GM23338 (cell line): ENCODE measurements around the gene COL26A1. TPM values are rescaled to one million over a fixed set of nuclear protein-coding genes. Genes with fewer than 3 reads are reported as not detected.

Source experiments
- ATAC-seq: fragments of 200-7000 bp; cut with Tn5 transposase; 3 replicates; pipeline ENCODE4 v1.9.1; 2020
- DNase-seq: peaks from one replicate; pipeline ENCODE4 v3.0.0-alpha.2; 2015; ENCODE audit warnings: low spot score
- H2AFZ ChIP-seq: fragments of 200-600 bp; sonication (generic); 2 replicates; pipeline ENCODE4 v1.8.0; 2016; ENCODE audit warnings: antibody characterized with exemption, mild to moderate bottlenecking, moderate library complexity
- H3F3A ChIP-seq: fragments of 200-600 bp; sonication (generic); replicated peaks from 2 replicates; pipeline ENCODE4 v1.8.0; 2017; ENCODE audit warnings: antibody characterized with exemption, mixed run types, low read depth
- H3K27ac ChIP-seq: fragments of 200-600 bp; sonication (generic); 2 replicates; pipeline ENCODE4 v1.6.1; 2016; ENCODE audit warnings: low read depth
- H3K27me3 ChIP-seq: fragments of 200-600 bp; sonication (generic); 2 replicates; pipeline ENCODE4 v1.8.0; 2016; ENCODE audit warnings: mild to moderate bottlenecking, mixed run types, moderate library complexity; ENCODE audit not compliant: insufficient read depth
- H3K36me3 ChIP-seq: fragments of 200-600 bp; sonication (generic); 2 replicates; pipeline ENCODE4 v1.8.0; 2016; ENCODE audit warnings: mild to moderate bottlenecking; ENCODE audit not compliant: insufficient read depth
- H3K4me1 ChIP-seq: fragments of 200-600 bp; sonication (generic); 2 replicates; pipeline ENCODE4 v1.8.0; 2016; ENCODE audit warnings: mild to moderate bottlenecking, moderate library complexity; ENCODE audit not compliant: insufficient read depth
- H3K4me2 ChIP-seq: fragments of 200-600 bp; sonication (generic); 2 replicates; pipeline ENCODE4 v1.7.1; 2017; ENCODE audit warnings: mixed run types
- H3K4me3 ChIP-seq: fragments of 200-600 bp; sonication (generic); 2 replicates; pipeline ENCODE4 v1.6.1; 2016; ENCODE audit warnings: mixed run types
- H3K79me2 ChIP-seq: fragments of 200-600 bp; sonication (generic); replicated peaks from 2 replicates; pipeline ENCODE4 v1.8.0; 2017; ENCODE audit warnings: mild to moderate bottlenecking; ENCODE audit not compliant: insufficient read depth
- H3K9me2 ChIP-seq: fragments of 200-600 bp; sonication (generic); 2 replicates; pipeline ENCODE4 v1.8.0; 2017; ENCODE audit not compliant: insufficient read depth
- H4K20me1 ChIP-seq: fragments of 200-600 bp; sonication (generic); replicated peaks from 2 replicates; pipeline ENCODE4 v1.8.0; 2017; ENCODE audit warnings: mild to moderate bottlenecking; ENCODE audit not compliant: insufficient read depth
- H3K27ac Mint-ChIP-seq: 2 replicates; pipeline ENCODE4 v1.8.0; 2020; ENCODE audit warnings: inconsistent platforms, mild to moderate bottlenecking, moderate library complexity, mixed read lengths
- H3K27me3 Mint-ChIP-seq: 3 replicates; pipeline ENCODE4 v1.8.0; 2022; ENCODE audit warnings: low read depth, mild to moderate bottlenecking, moderate library complexity, mixed read lengths, inconsistent platforms; ENCODE audit not compliant: insufficient read depth, poor library complexity
- H3K36me3 Mint-ChIP-seq: 3 replicates; pipeline ENCODE4 v1.8.0; 2021; ENCODE audit warnings: low read depth, mild to moderate bottlenecking, inconsistent platforms, moderate library complexity, mixed read lengths
- H3K4me1 Mint-ChIP-seq: 3 replicates; pipeline ENCODE4 v1.8.0; 2020; ENCODE audit warnings: mild to moderate bottlenecking, inconsistent platforms, mixed read lengths
- H3K4me3 Mint-ChIP-seq: 3 replicates; pipeline ENCODE4 v1.8.0; 2021; ENCODE audit warnings: moderate library complexity, mild to moderate bottlenecking, inconsistent platforms, mixed read lengths
- H3K9me3 Mint-ChIP-seq: 3 replicates; pipeline ENCODE4 v1.8.0; 2020; ENCODE audit warnings: moderate library complexity, mild to moderate bottlenecking, inconsistent platforms, mixed read lengths
- CREB1 ChIP-seq: fragments of 250-450 bp; sonication (Bioruptor Pico); IDR thresholded peaks from 2 replicates; pipeline ENCODE4 v1.5.0; 2020; ENCODE audit warnings: low read depth, mild to moderate bottlenecking, moderate library complexity
- CTCF ChIP-seq, 2 experiments: fragments of 200-600 bp in 1 of 2; sonication (generic) in 1 of 2; conservative IDR thresholded peaks; 2 replicates each; pipeline versions ENCODE4 v1.5.1 to v1.6.1; 2016 to 2017; ENCODE audit warnings: antibody characterized with exemption in 2 of 2, low read depth in 2 of 2, mild to moderate bottlenecking in 2 of 2, moderate library complexity in 1 of 2
- ETS1 ChIP-seq: IDR thresholded peaks from 2 replicates; pipeline ENCODE4 v1.6.1; 2016; ENCODE audit warnings: antibody characterized with exemption
- EZH2 ChIP-seq: fragments of 200-600 bp; sonication (generic); IDR thresholded peaks from one replicate; pipeline ENCODE4 v1.8.0; 2017; ENCODE audit warnings: antibody characterized with exemption, mild to moderate bottlenecking, low read depth; ENCODE audit not compliant: unreplicated experiment
- JUNB ChIP-seq: IDR thresholded peaks from one replicate; pipeline ENCODE4 v1.6.1; 2016; ENCODE audit warnings: antibody characterized with exemption; ENCODE audit not compliant: unreplicated experiment
- NANOG ChIP-seq: IDR thresholded peaks from 2 replicates; pipeline ENCODE4 v1.6.1; 2016; ENCODE audit warnings: antibody characterized with exemption, borderline replicate concordance
- REST ChIP-seq: IDR thresholded peaks from one replicate; pipeline ENCODE4 v1.6.1; 2018; ENCODE audit warnings: antibody characterized with exemption; ENCODE audit not compliant: unreplicated experiment
- STAT1 ChIP-seq: IDR thresholded peaks from one replicate; pipeline ENCODE4 v1.6.1; 2016; ENCODE audit warnings: antibody characterized with exemption; ENCODE audit not compliant: unreplicated experiment
- ZNF331 ChIP-seq: fragments of 250-450 bp; sonication (Bioruptor Pico); IDR thresholded peaks from 2 replicates; pipeline ENCODE4 v1.5.0; 2020; ENCODE audit warnings: low read depth, mild to moderate bottlenecking, moderate library complexity
- ZNF462 ChIP-seq: fragments of 250-450 bp; sonication (Bioruptor Pico); IDR thresholded peaks from 2 replicates; pipeline ENCODE4 v1.5.0; 2020; ENCODE audit warnings: mild to moderate bottlenecking, moderate library complexity
- polyA plus RNA-seq: library from polyadenylated mRNA; unstranded; fragments of >200 nt; fragmentation: Nextera tagmentation; extraction: Ambion mirVana; gene quantifications from 2 replicates; pipeline ENCODE4 v1.2.1, GENCODE V29; 2016
- total RNA-seq: library from RNA; depleted of rRNA; stranded (reverse); fragments of >200 nt; shearing (Covaris generic); gene quantifications from 2 replicates; pipeline ENCODE4 v1.2.3, GENCODE V29; 2014

The COL26A1 gene
- total and polyA plus RNA-seq, 2 experiments from 2014 or later: 17.8 to 55.0 TPM

GRCh38 chr7:101535351-101535751, 172.7 kb downstream of the COL26A1 start (continued):
- TF ChIP-seq CTCF (conservative IDR thresholded peaks at IDR 0.05; ENCODE audit: low read depth in 2 of 2): no peak
- no peak for TF ChIP-seq CREB1 (CRISPR knock-in tag)
- no peak for TF ChIP-seq NANOG

GRCh38 chr7:101536232-101536631, 173.6 kb downstream of the COL26A1 start:
- no peaks in the 10 kb centered on the region for H3K27me3 ChIP-seq
- no peaks in the 10 kb centered on the region for H3K36me3 ChIP-seq
- ATAC-seq (no peak), DNase-seq (no peak)
- H3K27ac ChIP-seq: no peak overlapping the region
- no peak for TF ChIP-seq CTCF (conservative IDR thresholded peaks at IDR 0.05; ENCODE audit: low read depth in 2 of 2)
- no peak for TF ChIP-seq ZNF462 (CRISPR knock-in tag)
- TF ChIP-seq NANOG: no peak
- no peak for TF ChIP-seq CREB1 (CRISPR knock-in tag)
- no peak for TF ChIP-seq JUNB
- no peak for TF ChIP-seq REST
- no peak for TF ChIP-seq ZNF331 (CRISPR knock-in tag)
- TF ChIP-seq EZH2: no peak
- TF ChIP-seq STAT1: no peak
- TF ChIP-seq ETS1: no peak
- no peak overlapping the region for H3K4me3 ChIP-seq
- no peak overlapping the region for H3K4me3 Mint-ChIP-seq
- no peak overlapping the region for H2AFZ ChIP-seq
- H3K4me1 Mint-ChIP-seq: peaks cover 4% of the 10 kb centered on the region; the same call in 1 of the 3 replicates
- H3K4me2 ChIP-seq: no peak overlapping the region
- no peaks in the 10 kb centered on the region for H3K79me2 ChIP-seq
- H3K27me3 Mint-ChIP-seq: peaks cover 5% of the 10 kb centered on the region
- no peaks in the 10 kb centered on the region for H3K4me1 ChIP-seq
- no peaks in the 10 kb centered on the region; the same call in 2 of the 3 replicates for H3K36me3 Mint-ChIP-seq
- H3K9me3 Mint-ChIP-seq: no peaks in the 10 kb centered on the region
- no peaks in the 10 kb centered on the region for H4K20me1 ChIP-seq
- H3K27ac Mint-ChIP-seq: no peak overlapping the region
- H3F3A ChIP-seq: no peaks in the 10 kb centered on the region
- no peaks in the 10 kb centered on the region for H3K9me2 ChIP-seq
